ENCODE data around the gene TMEM132D.
A peak's percentile ranks its signal among the peaks of the same experiment; 100 is the strongest.

TMEM132D gene

GRCh38 chr12:129873111-129873832 is 30.6 kb downstream of the TMEM132D start:
- no peak for DNase-seq (ENCODE audit: low read depth)

DNA sequence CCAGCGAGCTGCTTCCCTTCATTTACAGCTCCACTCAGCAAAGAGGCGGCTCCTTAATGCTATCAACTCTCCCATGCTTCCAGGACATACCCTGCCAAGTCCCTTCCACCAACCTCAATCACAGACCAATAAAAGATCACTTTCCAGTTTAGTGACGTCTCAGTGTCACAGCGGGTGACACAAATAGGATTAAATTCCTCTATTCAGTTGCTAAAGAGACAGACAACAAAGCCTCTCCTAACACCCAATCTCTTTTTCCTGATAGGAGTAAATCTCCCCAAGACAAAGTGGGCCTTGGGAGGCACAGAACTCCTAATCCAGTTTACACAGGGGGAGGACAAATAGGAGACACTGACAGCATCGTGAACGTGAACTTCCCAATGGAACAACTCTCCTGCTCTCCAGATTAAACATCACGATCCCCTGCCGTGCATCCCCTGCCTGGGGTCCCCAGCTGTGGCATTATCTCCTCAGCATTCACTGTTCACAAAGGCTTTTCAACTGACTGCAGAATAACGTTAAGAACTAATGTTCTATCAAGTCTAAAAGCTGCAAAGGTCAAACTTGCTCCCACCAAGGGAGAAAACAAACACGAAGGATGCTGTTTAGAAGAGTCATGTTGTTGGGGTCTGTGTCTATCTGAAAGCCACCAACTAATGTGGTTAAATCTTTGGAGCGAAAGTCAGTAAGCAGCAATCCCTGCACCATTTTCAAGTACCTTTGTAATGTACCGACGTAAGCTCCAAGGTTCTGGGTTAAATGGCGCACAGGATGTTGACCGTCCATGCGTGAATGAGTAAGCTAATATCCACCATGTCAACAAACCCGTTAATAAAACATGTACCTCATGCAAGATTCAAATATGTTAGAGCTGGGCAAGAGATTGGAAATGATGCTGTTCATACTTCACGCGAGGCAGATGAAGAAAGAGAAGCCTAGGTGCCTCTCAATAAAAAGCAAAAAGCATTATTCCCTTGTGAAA is 31.5 kb downstream of the TMEM132D start:
- no peak for DNase-seq (ENCODE audit: low read depth)

DNA sequence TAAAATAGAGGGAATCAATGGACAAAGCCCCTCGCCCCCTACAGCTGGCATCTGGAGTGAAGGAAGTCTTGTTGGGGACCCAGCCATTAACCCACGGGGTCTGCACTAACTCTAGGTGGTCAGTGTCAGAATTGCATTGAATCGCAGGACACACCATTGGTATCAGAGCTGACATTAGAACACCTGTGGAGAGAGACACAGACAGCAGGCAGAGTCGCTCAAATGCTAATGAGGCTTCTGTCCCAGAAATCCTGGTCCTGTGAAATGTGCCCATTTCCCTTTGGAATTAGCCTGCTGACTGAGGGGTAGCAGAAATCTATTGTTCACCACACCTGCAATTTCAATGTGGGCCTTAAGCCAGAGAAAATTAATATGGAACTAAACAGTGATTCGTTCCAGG is 33.0 kb downstream of the TMEM132D start:
- no peak for DNase-seq (ENCODE audit: low read depth)

DNA sequence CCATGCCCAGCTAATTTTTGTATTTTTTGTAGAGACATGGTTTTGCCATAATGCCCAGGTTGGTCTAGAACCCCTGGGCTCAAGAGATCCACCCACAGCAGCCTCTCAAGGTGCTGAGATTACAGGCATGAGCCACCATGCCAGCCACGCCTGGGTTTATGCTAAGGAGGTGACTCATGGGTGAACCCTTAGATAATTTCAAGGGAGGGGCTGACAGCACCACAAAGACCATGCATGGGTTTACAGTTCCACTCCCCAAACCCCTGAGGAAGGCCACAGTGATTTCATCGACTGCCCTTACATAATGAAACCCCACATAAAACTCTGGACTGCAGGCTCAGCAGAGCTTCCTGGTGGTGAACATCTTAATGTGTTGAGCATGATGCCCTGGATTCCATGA is 33.7 kb downstream of the TMEM132D start:
- DNase-seq (ENCODE audit: low read depth), result no peak

DNA sequence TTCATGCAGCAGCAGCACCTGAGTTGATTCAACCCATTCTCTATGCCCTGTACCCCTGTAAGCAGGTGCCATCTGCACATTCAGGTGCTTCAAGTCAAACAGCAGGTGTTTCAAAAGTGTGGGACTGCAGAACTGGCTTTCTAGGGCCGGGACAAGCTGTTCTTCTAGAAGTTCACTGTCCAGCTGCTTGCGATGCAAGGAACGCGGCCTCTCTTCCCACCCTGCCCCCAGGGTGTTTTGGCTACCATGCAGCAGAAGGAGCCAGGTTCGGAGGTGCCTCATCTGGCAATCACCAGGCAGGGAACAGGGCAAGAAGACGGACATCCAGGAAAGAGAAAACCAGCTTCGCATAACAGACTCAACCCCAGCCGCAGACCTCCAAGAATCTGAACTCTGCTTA is 35.2 kb downstream of the TMEM132D start:
- DNase-seq (ENCODE audit: low read depth), result no peak

- no peak for DNase-seq (ENCODE audit: low read depth)
Observed at GRCh38 chr12:129863938-129864337, 39.9 kb downstream of the TMEM132D start.

GRCh38 chr12:129862561-129863175 is 41.2 kb downstream of the TMEM132D start:
- DNase-seq (ENCODE audit: low read depth), result no peak

- no peak for DNase-seq (ENCODE audit: low read depth)
Observed at GRCh38 chr12:129861951-129862350, 41.9 kb downstream of the TMEM132D start.

DNA sequence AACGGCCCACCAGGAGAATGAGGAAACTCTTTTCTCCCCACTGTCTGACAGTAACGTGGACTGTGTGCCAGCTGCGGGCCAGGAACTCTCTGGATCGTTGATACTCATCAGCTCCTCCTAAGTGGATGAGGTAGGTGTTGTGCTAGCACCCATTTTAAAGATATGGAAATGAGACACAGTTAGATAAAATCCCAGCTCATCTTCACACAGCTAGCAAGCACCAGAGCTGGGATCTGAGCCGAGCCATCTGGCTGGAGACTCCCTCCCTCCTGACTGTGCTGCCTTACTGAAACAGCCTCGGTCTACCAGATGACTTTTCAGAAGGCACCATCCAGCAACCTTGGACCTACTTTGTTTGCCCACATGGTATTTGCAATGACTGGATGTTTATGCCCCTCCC is 49.2 kb downstream of the TMEM132D start:
- DNase-seq (ENCODE audit: low read depth), result no peak

DNA sequence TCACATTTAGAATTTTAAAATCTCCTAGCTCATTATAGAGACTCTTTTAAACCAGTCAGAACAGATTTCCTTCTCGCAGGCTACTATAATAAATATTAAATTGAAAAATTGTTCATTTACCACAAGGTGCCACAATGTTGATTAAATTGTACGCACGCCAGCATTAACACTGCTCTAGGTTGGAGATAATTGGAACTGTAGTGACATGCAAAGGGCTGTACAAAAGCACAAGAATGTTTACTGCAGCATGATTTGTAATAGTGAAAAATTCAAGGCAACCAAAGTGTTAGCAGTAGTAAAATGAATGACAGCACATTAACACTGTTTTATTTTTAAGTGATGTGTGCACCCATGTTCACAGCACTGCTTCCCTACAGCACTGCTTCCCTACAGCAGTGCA is 52.5 kb downstream of the TMEM132D start:
- no peak for DNase-seq (ENCODE audit: low read depth)

DNA sequence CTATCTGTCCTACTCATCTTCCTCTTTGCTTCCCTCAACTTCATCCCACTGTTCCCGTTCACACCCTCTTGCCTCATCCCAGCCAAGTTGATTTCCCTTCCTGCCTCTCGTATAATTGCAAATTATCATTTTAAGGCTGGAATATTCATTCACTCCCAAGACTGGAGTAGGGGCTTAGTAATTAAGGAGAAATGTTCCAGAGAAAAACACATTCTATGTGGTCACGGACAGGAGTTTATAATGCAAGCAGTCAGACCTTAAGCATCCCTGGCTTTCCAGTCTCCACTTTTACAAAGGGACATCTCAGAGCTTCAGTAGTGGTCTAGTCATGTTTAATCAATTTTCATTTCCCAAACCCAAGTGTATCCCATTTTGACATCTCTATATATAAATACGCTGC is 54.9 kb downstream of the TMEM132D start:
- no peak for DNase-seq (ENCODE audit: low read depth)

- DNase-seq (ENCODE audit: low read depth), result no peak
Observed at GRCh38 chr12:129847063-129847462, 56.8 kb downstream of the TMEM132D start.

DNA sequence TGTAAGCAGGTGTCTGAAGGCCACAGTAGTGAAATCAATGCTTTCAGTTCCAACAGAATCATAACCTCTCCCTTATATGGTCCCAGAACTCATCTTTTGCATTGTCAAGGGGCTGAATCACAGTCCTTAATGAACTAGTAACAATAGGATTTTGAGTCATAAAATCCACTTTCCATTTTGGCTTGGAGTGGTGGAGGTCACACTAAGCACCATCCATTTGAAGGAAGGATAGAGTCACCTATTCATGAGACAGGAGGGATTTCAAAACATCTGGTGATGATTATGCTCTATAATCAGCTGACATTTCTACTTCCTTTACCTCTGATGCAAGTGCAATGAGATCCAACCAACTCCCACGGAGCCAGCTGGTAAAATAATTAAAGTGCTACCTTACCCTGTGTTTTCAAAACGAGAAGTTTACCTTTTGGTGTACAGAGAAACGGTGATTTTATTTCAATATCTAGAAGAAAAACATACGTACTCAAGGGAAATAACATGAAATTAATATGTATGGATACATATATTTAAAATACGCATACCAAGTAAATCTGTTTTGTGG is 59.1 kb downstream of the TMEM132D start:
- peak; percentile 26 for DNase-seq (ENCODE audit: low read depth)

DNA sequence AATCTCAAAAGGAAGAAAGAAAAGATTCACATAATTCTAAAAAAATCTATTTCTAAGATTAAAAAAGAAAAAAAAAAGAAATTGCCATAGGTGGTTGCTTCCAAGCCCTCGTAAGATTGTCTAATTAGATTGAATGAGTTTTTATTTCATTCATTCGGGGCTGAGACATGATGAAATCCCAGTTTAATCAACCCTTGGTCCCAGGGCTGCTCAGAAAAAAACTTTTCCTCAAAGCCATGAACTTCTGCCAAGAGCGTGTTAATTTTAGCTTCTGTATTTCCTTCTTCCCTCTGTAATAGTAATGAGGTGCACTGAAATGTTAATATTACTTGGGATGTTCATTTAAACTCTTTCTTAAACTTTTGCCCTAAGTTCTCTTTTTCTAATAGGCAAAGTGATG is 62.6 kb downstream of the TMEM132D start:
- no peak for DNase-seq (ENCODE audit: low read depth)

DNA sequence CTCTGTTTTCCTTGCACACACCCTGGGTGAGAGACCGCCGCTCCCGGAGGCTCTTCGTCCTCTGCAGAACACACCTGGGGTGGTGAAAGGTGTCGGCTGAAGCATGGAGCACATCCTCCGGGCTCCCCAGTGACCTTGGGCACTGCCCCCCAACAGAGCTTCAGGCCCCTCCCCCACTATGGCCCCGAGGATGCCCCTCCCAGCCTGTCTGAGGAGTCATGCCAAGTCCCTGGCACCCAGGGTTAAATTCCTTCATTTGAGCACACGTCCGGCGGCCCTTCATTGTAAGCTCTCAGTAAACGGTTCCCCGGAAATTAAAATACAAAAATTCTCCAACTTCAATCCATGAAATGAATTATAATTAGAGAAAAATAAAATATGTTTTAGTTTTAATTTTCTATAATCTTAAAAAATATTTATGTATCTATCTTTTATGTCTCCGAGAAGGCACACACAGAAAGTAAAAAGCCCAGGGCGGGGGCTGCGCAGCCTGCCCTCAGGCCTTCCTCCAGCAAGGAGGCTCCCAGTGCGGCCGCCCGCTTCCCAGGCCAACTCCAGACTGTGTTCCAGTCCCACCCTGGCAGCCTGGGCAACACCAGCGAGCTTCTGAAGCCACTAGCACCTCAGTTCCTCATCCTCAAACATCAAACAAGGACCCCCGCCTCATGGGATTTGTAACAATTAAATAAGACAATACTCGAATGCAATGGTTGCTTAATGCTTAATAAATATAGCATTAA is 63.5 kb downstream of the TMEM132D start:
- no peak for DNase-seq (ENCODE audit: low read depth)

DNA sequence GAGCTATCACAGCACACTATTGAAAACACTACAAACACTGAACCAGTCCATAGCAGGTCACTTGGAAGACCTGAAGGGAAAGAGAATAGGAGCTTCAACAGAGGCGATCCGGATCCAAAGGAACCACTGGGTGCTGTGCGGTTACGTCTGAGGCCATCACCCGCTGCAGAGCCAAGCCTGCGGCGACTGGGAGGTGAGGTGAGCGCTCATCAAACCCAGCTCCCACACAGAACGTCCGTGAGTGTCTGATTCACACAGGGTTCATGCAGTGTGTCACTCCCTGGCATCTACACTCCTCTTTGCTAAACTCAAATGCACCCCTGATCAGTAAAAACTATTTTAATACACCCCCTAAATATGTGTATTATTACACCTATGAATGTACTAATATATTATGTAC is 64.1 kb downstream of the TMEM132D start:
- no peak for DNase-seq (ENCODE audit: low read depth)

DNA sequence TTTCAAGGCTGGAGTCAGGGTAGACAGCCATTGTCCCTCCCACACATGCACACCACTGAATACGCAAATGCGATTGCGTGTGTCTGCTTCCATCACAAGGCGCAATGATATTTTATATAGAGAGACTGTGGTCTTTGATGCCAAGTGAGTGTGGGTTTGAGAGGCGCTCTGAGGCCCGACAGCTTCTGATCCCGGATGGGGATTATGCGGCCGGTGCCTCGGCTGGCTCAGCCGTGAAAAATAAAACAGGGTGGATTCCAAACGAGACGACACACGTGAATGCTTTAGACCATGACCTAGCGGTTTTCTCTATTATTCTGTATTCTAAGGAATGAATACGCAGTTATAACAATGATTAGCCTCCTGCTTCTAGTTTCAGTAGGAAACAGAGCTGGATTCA is 72.5 kb downstream of the TMEM132D start:
- DNase-seq (ENCODE audit: low read depth), result no peak

DNA sequence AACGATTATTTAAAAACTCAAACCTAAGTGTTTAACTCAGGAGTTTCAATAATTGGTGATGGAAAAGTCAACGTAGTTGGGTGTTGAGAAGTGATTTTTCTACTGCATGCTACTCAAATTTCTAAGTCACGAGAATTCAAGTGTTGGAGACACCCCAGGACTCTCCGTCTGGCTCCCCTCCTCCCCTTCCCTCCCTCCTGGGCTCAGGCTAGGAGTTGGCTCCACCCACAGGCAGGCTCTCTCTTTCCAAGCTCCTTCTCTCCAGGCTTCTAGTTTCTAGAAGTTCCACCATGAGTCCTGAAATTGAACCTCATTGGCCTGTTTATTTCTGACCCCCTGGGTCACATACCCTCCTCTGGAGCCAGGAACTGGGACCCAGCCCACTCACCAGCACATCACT is 73.0 kb downstream of the TMEM132D start:
- no peak for DNase-seq (ENCODE audit: low read depth)

GRCh38 chr12:129827866-129828384 is 75.9 kb downstream of the TMEM132D start:
- no peak for DNase-seq (ENCODE audit: low read depth)

DNA sequence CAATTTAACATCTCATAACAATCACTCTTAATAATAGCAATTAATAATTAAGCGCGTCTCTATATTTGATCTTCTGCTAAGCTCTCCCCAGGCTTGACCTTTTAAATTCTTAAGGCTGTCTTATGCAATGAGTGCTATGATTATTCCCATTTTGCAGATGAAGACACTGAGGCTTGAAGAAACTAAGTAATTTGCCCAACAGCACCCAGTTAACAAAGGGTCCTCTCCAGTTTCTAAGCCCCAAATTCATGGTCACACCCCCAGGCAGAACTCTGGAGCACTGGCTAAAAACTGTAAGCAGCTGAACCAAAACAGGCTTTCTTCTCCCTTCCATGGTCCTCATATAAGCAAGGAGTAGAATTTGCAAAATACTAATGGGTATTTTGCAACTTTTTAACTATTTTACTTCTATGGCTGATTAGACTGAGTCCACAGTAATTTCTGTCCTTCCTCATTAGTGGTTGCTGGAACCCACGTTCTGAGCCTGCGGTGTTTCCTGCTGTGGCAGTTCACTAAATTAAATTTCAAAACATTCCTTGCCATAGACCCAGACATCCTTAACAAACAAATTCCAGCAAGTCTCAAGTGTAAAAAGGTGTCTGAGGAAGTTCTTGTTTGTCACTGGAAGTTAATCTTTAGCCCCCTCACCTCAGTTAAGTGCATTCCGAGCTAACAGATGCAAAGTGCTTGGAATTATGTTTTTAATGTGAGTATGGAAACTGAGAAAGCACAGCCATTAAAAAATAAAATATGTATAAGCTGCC is 76.5 kb downstream of the TMEM132D start:
- no peak for DNase-seq (ENCODE audit: low read depth)

GRCh38 chr12:129826273-129826672 is 77.6 kb downstream of the TMEM132D start:
- DNase-seq (ENCODE audit: low read depth), result no peak
